SK-N-MC (cell line): ENCODE results near the gene TCF15.

Experiments
- DNase-seq: peaks from one replicate; pipeline ENCODE4 v3.0.0-alpha.2; 2011; ENCODE audit warnings: low read depth, low spot score
- H3K27ac ChIP-seq: fragments of 200-600 bp; sonication (generic); 2 replicates; pipeline ENCODE4 v1.5.1; 2016; ENCODE audit warnings: mixed run types
- H3K36me3 ChIP-seq: fragments of 200-600 bp; sonication (generic); 2 replicates; pipeline ENCODE4 v1.6.1; 2017; ENCODE audit warnings: antibody characterized with exemption, low read length, mixed read lengths; ENCODE audit not compliant: insufficient read depth
- H3K4me3 ChIP-seq: fragments of 200-600 bp; sonication (generic); 2 replicates; pipeline ENCODE4 v1.5.1; 2016
- H3K9ac ChIP-seq: fragments of 200-600 bp; sonication (generic); 2 replicates; pipeline ENCODE4 v1.8.0; 2017; ENCODE audit warnings: mixed run types, mixed read lengths; ENCODE audit not compliant: insufficient read length
- H3K9me3 ChIP-seq: fragments of 200-600 bp; sonication (generic); 2 replicates; pipeline ENCODE4 v1.6.1; 2017; ENCODE audit warnings: low read depth, mild to moderate bottlenecking, antibody characterized with exemption, low read length, moderate library complexity, mixed read lengths
- EZH2 ChIP-seq: fragments of 200-600 bp; sonication (generic); IDR thresholded peaks from one replicate; pipeline ENCODE4 v1.6.1; 2017; ENCODE audit warnings: antibody characterized with exemption
- FOXP2 ChIP-seq: optimal IDR thresholded peaks from 2 replicates; pipeline ENCODE3; 2011; ENCODE audit warnings: mild to moderate bottlenecking, moderate library complexity; ENCODE audit not compliant: insufficient read depth; ENCODE audit errors: extremely low read length, control extremely low read depth
- POLR2AphosphoS5 ChIP-seq: IDR thresholded peaks from 2 replicates; pipeline ENCODE4 v1.6.1; 2012; ENCODE audit warnings: mild to moderate bottlenecking, low read depth, low read length, borderline replicate concordance

The TCF15 gene

GRCh38 chr20:597560-597959, 12.5 kb downstream of the TCF15 start:
- no peak overlapping the region for H3K9ac ChIP-seq
- DNase-seq = no peak
- no peak overlapping the region for H3K4me3 ChIP-seq
- H3K9me3 ChIP-seq = no peaks in the 10 kb centered on the region
- TF ChIP-seq POLR2AphosphoS5 (no peak), FOXP2 (no peak), EZH2 (no peak)
- no peak overlapping the region for H3K27ac ChIP-seq
- H3K36me3 ChIP-seq = no peaks in the 10 kb centered on the region

GRCh38 chr20:595330-596308, 14.5 kb downstream of the TCF15 start:
- Histone ChIP-seq H3K9me3 (no peaks in the 10 kb centered on the region), H3K27ac (no peak overlapping the region), H3K9ac (no peak overlapping the region), H3K4me3 (no peak overlapping the region), H3K36me3 (no peaks in the 10 kb centered on the region)
- DNase-seq = no peak
- TF ChIP-seq EZH2 (no peak), FOXP2 (no peak), POLR2AphosphoS5 (no peak)

- Histone ChIP-seq H3K36me3 (no peaks in the 10 kb centered on the region), H3K4me3 (no peak overlapping the region), H3K27ac (no peak overlapping the region), H3K9ac (no peak overlapping the region), H3K9me3 (no peaks in the 10 kb centered on the region)
- TF ChIP-seq EZH2 (no peak), POLR2AphosphoS5 (no peak), FOXP2 (no peak)
- DNase-seq = no peak
Observed at GRCh38 chr20:592506-592905, 17.6 kb downstream of the TCF15 start.

GRCh38 chr20:591941-592340, 18.2 kb downstream of the TCF15 start:
- no peak overlapping the region for H3K27ac ChIP-seq
- H3K9me3 ChIP-seq = no peaks in the 10 kb centered on the region
- H3K9ac ChIP-seq = no peak overlapping the region
- TF ChIP-seq FOXP2 (no peak), EZH2 (no peak), POLR2AphosphoS5 (no peak)
- DNase-seq = no peak
- H3K36me3 ChIP-seq = no peaks in the 10 kb centered on the region
- H3K4me3 ChIP-seq = no peak overlapping the region

GRCh38 chr20:588932-589672, 21.0 kb downstream of the TCF15 start:
- H3K9ac ChIP-seq = no peak overlapping the region
- no peak overlapping the region for H3K27ac ChIP-seq
- no peaks in the 10 kb centered on the region for H3K9me3 ChIP-seq
- H3K36me3 ChIP-seq = no peaks in the 10 kb centered on the region
- DNase-seq = no peak
- TF ChIP-seq EZH2 (no peak), POLR2AphosphoS5 (no peak), FOXP2 (no peak)
- no peak overlapping the region for H3K4me3 ChIP-seq

- no peak for DNase-seq
- TF ChIP-seq POLR2AphosphoS5 = no peak
- no peak for TF ChIP-seq EZH2
- TF ChIP-seq FOXP2 = no peak
- H3K27ac ChIP-seq = no peak overlapping the region
- H3K4me3 ChIP-seq = no peak overlapping the region
- H3K36me3 ChIP-seq = no peaks in the 10 kb centered on the region
- no peak overlapping the region for H3K9ac ChIP-seq
- H3K9me3 ChIP-seq = no peaks in the 10 kb centered on the region
Observed at GRCh38 chr20:588476-588875, 21.6 kb downstream of the TCF15 start.

GRCh38 chr20:584971-585301, 25.2 kb downstream of the TCF15 start:
- no peak for DNase-seq
- no peak for TF ChIP-seq POLR2AphosphoS5
- no peak for TF ChIP-seq FOXP2
- TF ChIP-seq EZH2 = no peak
- Histone ChIP-seq H3K9me3 (no peaks in the 10 kb centered on the region), H3K27ac (no peak overlapping the region), H3K4me3 (no peak overlapping the region), H3K9ac (no peak overlapping the region), H3K36me3 (no peaks in the 10 kb centered on the region)

- TF ChIP-seq FOXP2 (no peak), EZH2 (no peak), POLR2AphosphoS5 (no peak)
- no peak overlapping the region for H3K4me3 ChIP-seq
- H3K9ac ChIP-seq = no peak overlapping the region
- no peak overlapping the region for H3K27ac ChIP-seq
- DNase-seq = no peak
- no peaks in the 10 kb centered on the region for H3K9me3 ChIP-seq
- H3K36me3 ChIP-seq = no peaks in the 10 kb centered on the region
Observed at GRCh38 chr20:584161-584970, 25.7 kb downstream of the TCF15 start.
